Esophagus muscularis mucosa (tissue), 3 donors: ENCODE measurements around the gene SMIM35.

Experiments
- EP300 ChIP-seq: sonication (generic); formaldehyde crosslinking; IDR thresholded peaks from one replicate; pipeline ENCODE4 v1.6.1; 2017; ENCODE audit warnings: antibody characterized with exemption
- POLR2A ChIP-seq: fragments of 450-650 bp; IDR thresholded peaks from one replicate; pipeline ENCODE4 v1.6.1; 2017; ENCODE audit warnings: antibody characterized with exemption, moderate library complexity, mild to moderate bottlenecking, low read depth
- POLR2AphosphoS5 ChIP-seq, 2 donors: sonication (generic); formaldehyde crosslinking; IDR thresholded peaks; one replicate each; pipeline ENCODE4 v1.6.1; 2017; ENCODE audit warnings: antibody characterized with exemption in 2 of 2

- TF ChIP-seq POLR2AphosphoS5 (IDR thresholded peaks at IDR 0.05) (no peak), POLR2A (no peak), EP300 (no peak)
Measured at GRCh38 chr11:118052581-118053206, 34.1 kb downstream of the SMIM35 start.
